GM11168 (cell line): ENCODE measurements around the gene DIP2C.

ENCODE experiments used
- in situ Hi-C: fragments of 300-500 bp; cut with MboI; formaldehyde crosslinking; loops from one replicate; pipeline ENCODE4 v1.12.0; 2022; ENCODE audit warnings: low sequenced_read_pairs; ENCODE audit not compliant: unreplicated experiment

Gene DIP2C

DNA sequence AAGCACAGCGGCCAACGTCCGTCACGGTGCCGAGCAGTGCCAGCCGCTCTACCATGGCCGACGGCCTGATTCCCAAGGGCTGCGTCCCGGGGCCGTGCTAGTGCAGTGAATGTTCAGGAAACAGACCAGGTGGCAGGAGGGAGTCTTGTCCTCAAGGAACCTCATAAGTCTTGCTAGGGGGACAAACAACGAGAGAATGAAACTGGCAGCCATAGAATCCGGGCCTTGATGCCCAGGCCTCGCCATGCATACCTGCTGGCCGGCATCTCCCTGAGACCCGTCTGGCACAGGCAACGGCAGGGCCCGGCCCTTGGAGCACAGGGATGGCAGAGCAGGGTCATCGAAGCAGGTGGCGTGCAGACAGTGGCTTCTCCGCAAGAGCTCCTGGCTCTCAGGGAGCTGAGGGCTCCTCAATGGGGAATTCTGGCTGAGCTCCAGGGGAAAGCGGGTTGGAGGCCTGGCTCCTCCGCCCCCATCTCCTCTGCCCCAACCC, 58.8 kb downstream of the DIP2C start:
- in situ Hi-C loops = no loop called here

DNA sequence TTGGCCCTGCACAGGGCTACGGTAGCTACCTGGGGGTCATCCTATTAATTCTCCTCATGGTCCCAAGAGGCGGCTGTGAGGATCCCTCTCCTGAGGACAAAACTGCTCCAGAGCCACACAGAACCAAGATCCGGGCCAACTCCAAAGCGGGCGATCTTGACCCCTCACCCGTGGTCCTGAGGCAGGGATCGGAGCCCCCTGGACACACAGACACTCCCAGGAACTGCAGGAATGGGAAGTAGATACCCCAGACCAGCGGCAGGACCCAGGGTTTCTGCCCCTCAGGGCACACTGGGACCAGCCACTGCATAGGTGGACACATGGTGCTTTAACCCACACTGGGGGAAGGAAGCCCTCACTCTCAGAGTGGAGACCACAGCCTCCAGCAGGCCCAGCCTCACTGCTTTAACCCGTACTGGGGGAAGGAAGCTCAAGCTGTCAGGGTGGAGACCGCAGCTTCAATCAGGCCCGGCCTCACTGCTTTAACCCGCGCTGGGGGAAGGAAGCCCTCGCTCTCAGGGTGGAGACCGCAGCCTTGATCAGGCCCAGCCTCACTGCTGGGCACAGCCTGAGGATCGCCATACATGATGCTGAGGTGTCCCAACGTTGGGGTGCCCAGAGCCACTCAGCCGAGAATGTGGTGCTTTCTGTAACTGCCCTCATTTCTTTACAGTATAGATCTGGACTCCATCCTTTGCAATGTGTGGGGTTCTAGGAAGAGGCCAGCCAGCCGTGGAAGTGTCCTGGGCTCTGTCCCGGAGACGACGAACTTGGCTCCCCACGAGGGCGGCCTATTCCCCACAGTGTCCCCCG, 60.1 kb downstream of the DIP2C start:
- in situ Hi-C loops = no loop called here

DNA sequence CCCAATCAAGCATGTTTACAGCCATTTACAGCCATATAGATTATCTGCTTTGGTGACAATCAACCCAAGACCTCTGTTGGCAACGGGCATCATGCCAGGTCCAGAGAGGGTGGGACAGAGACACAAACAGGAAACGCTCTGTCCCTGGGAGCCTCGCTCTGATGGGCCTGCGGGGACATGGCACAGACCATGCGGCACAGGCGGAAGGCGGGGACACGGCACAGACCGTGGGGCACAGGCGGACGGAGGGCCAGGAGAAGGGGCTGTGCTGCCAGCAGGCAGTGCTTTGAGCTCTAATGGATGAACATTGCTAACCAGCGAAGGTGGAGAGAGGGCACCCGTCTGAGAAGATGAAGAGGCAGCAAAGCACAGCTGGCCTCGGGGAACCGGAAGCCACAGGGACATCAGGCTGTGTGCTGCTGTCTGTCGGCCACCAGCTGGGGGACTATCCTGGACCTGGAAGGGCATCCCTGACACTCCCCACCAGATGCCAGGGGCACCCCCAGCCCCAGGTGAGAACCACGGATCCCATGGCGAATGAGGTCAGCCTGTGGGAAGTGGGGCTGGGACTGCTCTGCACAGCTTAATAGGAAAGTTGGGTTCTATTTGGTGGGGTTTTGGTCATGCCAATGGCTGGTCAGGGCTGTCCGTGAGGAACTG, 61.0 kb downstream of the DIP2C start:
- in situ Hi-C loops = no loop called here

DNA sequence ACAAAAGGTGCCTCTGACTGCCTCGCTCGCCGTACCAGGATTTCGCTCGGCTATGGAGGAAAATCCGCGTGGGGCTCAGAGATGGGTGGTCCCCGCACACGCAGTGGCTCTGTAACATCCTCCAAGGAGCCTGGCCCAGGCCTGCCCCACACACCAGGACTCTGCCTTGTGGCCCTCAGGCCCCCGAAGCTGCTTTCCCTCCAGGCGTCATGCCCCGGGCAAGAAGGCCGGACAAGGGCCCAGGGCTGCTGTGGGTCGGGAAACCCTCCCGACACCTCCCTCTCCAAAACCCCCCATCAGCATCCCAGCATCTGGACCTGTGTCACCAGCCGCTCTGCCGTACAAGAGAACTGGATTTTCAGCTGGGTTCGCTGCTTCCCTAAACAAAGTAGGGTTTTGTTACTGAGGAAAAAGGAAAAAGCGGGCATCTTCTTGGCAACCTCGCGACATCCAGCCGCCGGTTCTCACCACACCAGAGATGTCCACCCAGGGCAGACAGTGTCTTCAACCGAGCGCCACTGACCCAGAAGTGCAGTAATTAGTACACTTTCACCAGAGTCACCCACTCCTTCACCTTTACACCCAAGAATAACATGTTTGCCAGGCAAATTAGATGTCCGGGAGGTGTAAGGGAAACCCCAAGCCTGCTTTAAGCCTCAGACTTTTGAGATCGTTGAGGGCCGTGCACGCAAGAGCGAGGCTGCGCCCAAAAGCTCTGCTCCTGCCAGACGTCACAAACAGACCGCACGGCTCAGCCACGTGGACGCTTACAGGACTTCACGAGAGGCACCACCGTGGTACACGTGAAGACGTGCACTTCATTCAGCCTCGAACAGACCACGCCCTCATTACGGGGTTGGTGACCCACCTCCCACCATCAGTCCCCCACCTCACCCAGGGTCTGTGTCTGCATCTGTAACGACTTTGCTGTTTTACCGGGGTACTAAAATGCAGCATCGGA, 62.2 kb downstream of the DIP2C start:
- in situ Hi-C loops = no loop called here

DNA sequence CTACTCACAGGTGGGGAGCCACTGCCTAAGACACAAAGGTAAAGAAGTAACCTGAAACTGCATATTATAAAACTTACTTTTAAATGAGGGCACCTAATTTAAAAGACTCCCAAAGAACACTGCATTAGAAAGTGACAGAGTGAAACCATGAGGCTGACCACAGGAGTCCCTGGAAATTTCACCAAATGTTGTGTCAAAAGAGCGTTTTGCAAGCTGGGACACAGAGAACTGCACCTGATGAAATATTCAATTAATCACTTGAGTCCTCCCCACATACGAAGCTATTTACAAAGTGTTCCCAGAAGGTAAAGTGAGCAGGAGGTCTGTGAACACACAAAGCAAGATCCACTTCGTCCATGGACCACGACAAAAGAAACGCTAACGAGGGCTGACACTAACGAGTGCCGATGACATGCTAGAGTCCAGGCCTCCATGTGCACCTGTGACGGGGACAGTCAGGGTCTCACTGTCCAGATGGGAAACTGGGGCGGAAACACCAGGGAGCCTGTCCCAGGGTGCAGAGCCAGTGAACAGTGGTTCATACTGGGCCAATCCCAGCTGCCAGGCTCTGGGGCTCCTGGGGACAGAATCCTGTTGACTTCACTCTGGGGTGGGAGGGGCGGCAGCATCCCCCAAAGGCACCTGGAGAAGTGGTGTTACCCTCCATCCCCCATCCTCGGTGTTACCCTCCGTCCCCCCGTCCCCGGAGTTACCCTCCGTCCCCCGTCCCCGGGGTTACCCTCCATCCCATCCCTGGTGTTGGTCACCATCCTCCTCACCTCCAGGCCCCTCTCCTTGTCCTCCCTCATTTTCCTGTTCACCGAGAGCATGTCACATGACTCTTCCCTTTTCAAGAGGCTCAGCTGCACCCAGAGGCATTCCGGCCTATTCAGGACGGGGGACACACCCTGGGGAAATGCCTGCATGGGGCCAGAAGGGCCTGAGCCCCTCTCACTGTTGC, 63.4 kb downstream of the DIP2C start:
- in situ Hi-C loops = no loop called here

DNA sequence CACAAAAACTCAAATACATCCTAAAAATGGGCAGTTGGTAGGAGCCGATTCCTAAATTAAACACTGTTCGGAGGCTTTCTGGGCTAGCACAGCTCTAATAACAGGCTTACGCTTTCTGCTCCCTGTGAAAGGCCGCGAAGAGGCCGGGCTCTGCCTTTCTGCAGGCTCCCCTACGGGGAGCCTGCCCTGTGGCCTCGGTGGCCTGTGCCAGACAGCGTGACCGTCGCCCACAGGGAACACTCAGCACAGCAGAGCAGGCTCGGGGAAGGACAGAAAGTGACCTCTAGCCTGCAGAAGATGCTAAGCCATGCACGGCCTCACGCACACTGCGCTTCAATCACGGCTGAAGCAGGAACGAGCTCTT, 64.2 kb downstream of the DIP2C start:
- in situ Hi-C loops = no loop called here

DNA sequence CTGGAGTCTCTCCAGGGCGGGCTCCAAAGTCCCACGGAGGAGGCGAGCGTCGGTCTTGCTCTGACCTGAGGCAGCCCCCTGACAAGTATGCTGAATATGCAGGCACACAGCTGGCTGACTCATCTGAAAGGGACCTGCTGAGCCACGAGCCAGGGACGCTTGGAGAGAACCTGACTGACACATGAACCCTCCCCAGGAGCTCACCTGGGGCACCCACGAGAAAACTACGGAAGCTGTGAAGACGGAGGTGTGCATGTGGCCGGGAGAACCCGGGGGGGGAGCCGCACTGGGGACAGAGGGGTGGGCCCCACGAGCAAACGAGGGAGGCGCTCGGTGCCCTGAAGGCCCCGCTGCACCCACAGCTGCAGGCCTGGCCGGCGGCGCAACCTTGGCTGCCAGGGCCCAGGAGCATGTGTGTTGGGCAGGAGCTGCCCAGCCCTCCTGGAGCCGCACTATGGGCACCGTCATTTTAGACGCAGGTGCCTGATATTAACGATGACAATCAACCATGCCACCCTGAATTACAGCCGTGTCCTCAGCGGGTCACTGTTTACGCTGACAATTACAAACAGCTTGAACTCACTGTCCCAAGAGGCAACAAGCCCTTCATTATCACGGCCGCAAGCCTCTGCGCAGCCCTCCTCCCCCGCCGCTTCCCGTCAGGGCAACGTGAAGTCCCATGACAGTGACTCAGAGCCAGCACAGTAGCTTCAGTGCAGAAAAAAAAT, 64.7 kb downstream of the DIP2C start:
- in situ Hi-C loops = no loop called here

DNA sequence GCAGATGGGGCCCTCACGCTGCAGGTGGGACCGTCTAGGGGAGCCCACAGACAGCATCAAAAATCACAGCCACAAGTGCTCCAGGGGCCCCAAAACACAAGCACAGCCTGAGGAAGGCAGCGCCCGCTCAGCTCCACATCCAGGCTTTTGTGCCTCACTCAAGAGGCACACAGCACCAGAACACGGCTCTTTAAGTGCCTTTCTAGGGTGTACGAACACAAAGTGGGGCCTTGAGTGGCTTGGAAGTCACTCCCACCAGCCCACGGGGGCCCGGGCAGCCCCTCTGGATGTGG, 65.2 kb downstream of the DIP2C start:
- in situ Hi-C loops = no loop called here

DNA sequence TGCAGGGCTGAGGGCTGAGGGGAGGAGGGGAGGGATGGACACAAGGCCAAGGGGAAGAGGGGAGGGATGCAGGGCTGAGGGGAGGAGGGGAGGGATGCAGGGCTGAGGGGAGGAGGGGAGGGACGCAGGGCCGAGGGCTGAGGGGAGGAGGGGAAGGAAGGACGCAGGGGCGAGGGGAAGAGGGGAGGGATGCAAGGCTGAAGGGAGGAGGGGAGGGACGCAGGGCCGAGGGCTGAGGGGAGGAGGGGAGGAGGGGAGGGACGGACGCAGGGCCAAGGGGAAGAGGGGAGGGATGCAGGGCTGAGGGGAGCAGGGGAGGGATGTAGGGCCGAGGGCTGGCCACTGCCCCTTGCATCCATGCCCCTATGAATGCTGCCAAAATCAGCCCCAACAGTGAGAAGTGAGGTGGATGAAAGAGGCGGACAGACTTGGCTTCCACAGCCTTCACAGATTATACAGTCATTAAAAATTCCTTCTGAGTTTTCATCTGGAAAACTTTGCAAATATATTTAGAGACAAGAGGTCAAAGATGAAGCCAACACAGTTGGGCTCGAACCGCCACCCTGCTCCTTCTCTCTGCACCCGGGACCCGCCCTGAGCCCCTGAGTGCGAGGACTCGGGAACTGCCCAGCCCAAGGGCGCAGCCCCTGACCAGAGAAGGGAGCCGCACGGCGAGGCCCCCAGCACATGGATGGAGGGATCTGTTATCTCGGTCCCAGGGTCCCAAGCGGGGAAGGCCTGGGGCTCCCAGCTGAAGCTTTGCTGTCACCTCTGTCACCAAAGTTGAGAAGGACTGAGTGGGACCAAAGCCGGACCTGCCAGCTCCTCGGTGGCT, 65.8 kb downstream of the DIP2C start:
- in situ Hi-C loops = no loop called here

DNA sequence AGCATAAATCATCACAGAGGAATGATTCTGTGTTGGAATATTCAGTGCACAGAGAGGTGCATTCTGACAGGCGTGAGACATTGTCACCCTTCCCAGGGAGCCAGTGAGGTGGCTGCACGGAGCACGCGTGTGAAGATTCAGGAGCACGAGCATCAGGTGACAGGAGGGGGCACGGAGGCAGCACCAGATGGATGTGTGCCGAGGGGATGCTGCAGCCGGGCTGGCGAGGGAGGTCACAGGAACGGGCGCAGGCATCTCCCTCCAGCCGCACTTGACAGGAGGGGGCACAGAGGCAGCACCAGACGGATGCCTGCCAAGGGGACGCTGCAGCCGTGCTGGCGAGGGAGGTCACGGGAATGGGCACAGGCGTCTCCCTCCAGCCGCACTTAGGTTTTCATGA, 66.5 kb downstream of the DIP2C start:
- in situ Hi-C loops = no loop called here

DNA sequence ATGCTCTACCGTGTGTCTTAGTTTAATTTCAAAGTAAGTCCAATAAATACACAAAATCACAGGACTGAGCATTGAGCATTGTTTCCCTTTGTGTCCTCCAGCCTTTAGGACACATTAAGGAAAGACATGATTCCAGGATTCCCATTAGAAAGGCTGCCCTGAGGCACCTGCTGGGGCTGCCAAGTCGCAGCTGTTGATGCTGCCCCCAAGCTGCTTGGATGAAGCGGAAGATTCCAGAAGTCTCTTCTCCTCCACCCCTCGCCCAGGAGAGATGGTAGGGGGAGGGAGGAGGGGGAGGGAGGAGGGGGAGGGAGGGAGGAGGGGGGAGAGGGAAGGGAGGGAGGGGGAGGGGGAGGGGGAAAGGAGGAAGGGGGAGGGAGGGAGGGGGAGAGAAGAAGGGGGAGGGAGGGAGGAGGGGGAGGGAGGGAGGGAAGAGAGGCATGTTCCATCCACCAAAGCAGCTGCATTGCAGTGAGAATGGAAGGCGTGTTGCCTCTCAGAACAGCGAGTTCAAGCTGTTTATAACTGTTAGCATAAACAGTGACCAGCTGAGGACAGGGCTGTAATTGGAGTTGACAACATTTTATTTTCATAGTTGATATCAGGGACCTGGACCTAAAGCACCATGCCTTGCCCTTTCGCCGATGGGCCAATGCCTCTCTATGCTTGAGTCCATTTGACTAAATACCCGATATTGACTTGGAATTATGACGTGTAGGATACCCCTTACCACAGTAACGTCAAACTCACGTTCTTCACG, 67.3 kb downstream of the DIP2C start:
- in situ Hi-C loops = no loop called here

DNA sequence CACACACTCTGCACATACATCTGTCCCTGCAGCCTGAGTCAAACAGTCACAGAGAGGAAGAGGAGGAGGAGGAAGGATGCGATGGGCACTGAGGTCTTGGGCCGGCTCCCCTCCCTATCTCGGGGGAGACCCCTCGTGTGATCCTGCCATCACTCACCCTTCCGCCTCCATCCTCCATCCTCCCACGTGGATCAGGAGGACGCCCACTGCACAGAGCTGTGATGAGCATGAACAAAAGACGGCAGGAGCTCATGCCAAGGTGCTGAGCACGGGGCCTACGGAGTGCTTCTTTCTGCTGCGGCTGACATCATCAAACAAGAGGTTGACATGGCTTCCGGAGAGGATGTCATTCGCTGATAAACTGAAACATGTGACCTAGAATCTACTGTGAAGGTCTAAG, 68.0 kb downstream of the DIP2C start:
- in situ Hi-C loops = no loop called here

DNA sequence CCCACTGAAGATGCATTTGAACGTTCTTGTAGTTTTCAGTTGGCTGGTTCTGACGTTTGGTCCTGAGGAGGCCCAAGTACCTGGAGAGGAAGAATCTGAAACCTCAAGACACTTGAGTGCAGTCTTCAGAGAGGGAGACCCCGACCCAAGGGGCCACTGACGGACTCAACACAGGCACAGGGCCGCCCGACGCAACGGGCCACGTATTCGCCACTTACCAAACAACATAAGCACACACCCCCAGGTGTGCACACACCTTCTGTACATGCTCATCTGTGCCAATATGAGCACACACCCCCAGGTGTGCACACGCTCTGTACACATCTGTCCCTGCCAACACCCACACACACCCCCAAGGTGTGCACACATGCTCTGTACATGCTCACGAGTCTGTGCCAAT, 68.5 kb downstream of the DIP2C start:
- in situ Hi-C loops = no loop called here

DNA sequence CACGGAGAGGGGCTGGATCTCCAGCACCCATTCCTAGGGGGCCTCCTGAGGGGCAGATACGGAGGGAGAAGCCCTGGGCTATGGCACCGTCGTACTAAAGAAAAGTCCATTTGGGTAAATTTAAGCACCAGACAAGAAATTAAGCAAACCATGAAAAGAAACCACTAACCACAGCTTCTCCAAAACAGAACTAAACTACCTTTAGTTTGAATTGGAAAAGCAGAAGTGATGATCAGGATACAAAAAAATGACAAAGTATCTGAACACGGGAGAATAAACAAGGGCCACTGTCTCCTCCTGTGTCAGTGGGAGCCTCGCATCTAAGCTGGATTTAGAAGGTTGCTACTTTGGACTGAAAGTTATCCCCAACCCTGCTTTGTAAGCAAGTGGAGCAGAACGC, 69.1 kb downstream of the DIP2C start:
- in situ Hi-C loops = no loop called here

DNA sequence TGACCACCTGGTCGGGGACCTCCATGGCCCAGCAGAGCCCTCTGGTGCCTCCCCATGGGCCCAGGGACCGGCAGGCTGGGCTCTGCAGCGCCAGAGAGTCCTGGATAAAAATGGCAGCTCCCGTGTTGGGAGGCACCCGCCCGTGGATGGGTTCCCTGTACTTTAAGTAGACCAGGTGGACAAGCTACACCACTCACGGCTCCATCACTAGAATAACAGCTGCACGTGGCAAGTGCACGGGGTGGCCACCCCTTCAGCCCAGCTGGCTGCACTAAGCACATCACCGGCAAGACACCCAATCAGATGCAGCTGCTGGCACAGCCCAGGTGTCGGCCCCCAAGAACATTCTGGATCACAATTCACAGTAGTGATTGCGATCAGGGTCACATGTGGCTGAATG, 69.8 kb downstream of the DIP2C start:
- in situ Hi-C loops = no loop called here

DNA sequence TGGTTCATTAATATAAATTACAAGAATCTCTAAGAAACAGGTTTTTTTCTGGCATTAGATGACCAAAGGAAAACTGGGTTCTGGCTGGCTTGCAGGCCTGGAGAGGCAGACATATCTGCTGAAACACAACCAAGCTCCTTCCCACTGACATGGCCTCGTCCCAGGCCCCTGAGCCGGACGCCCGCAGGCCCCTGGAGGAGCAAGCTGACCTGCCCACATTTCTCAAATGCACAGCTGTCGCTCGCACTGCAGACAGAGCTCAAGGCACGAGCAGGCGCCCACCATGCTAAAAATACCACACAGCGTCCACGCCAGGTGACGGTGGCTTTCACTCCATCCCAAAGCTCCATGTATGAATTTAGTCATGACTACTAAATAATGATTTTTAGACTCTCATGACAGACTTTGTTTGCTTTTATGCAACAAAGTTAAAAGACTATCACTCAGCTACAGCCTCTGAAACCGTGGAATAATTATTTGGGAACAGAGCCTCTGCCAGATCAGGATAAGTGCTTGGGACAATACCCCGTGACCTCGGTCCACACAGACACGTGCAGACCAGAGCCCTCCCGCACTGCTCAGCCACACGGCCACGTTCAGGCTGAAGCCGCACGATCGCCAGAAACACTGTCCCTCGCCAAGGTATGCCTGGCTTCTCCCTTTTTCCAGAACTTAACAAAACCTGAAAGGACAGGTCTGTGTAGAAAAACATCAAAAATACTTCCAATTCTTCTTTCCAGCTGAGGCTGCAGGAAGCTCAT, 71.1 kb downstream of the DIP2C start:
- in situ Hi-C loops = no loop called here

DNA sequence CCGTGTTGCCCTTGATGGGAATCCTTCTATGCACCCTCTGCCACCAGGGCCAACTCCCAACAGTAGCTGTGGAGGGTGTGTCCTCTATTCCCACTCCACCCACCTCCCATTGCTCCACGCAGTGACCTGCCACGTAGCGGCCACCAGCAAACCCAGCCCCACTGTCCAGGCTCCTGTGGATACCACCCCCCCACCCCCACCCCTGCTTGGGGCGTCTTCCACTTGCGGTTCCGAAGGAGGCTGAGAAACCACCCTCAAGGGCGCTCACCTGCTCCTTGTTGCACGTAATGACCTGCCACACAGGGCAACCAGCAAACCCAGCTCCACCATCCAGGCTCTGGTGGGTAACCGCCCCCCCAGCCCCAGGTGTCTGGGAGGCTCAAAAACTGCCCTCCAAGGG, 72.0 kb downstream of the DIP2C start:
- in situ Hi-C loops = no loop called here
